B cell (primary cell): Measurements from ENCODE around the gene TRIP4. TPM values are rescaled to one million over a fixed set of nuclear protein-coding genes. Genes with fewer than 3 reads are reported as not detected.
"Not testable (repeated sequence)": the region's sequence is repeated elsewhere in the genome, so short reads cannot be mapped to it uniquely, and the experiment has no call there.

Experiments used
- ATAC-seq: fragments of 200-7000 bp; cut with Tn5 transposase; one replicate; pipeline ENCODE4 v1.10.0; 2021; ENCODE audit warnings: low read depth, mild to moderate bottlenecking, moderate number of reproducible peaks, moderate library complexity
- CTCF ChIA-PET: fragments of 350-600 bp; sonication (Branson Sonifier 250); formaldehyde crosslinking; loops from one replicate; lab custom pipeline; 2021; ENCODE audit warnings: antibody characterized with exemption, inconsistent platforms; lab: Charles Lee
- POLR2A ChIA-PET: fragments of 350-600 bp; sonication (Branson Sonifier 250); formaldehyde crosslinking; loops from one replicate; lab custom pipeline; 2021; ENCODE audit warnings: antibody characterized with exemption; lab: Charles Lee
- DNase-seq: peaks from one replicate; pipeline ENCODE4 v3.0.0; 2013
- H2AFZ ChIP-seq: 2 replicates; pipeline ENCODE4 v1.6.1; 2012; ENCODE audit warnings: mild to moderate bottlenecking, low read depth, low read length; ENCODE audit not compliant: insufficient read depth, poor library complexity, severe bottlenecking
- H3K27ac ChIP-seq, 2 donors: 1 replicate in 1 of 2; 2 replicates in 1 of 2; pipeline ENCODE4 v1.5.1; 2012 to 2013; ENCODE audit warnings: low read length in 2 of 2, mild to moderate bottlenecking in 2 of 2, moderate library complexity in 1 of 2
- H3K27me3 ChIP-seq, 4 experiments: fragments of 200-600 bp in 1 of 4; sonication (generic) in 1 of 4; replicated peaks in 1 of 4; 1 replicate in 2 of 4; 2 replicates in 2 of 4; pipeline versions ENCODE4 v1.6.1 to v1.7.0; 2013 to 2016; ENCODE audit warnings: low read length in 3 of 4, mild to moderate bottlenecking in 2 of 4, mixed read lengths in 1 of 4, moderate library complexity in 1 of 4; ENCODE audit not compliant: insufficient read depth in 4 of 4, control insufficient read depth in 3 of 4; ENCODE audit errors: control extremely low read depth in 1 of 4
- H3K36me3 ChIP-seq, 2 experiments: replicated peaks in 1 of 2; 1 replicate in 1 of 2; 2 replicates in 1 of 2; pipeline versions ENCODE4 v1.6.1 to v1.7.1; 2013; ENCODE audit warnings: low read length in 1 of 2; ENCODE audit not compliant: insufficient read depth in 2 of 2, control insufficient read depth in 1 of 2; ENCODE audit errors: control extremely low read depth in 1 of 2, extremely low read depth in 1 of 2
- H3K4me1 ChIP-seq, 2 donors: fragments of 200-600 bp in 1 of 2; sonication (generic) in 1 of 2; 1 replicate in 1 of 2; 2 replicates in 1 of 2; pipeline versions ENCODE4 v1.5.1 to v1.6.1; 2013 to 2017; ENCODE audit warnings: low read length in 2 of 2; ENCODE audit not compliant: control insufficient read depth in 2 of 2, insufficient read depth in 2 of 2
- H3K4me2 ChIP-seq: replicated peaks from 2 replicates; pipeline ENCODE3; 2012; ENCODE audit warnings: mild to moderate bottlenecking, low read depth, low read length; ENCODE audit not compliant: poor library complexity, severe bottlenecking
- H3K4me3 ChIP-seq, 5 experiments: fragments of 200-600 bp in 1 of 5; sonication (generic) in 1 of 5; 1 replicate in 3 of 5; 2 replicates in 2 of 5; pipeline versions ENCODE4 v1.5.1 to v1.7.0; 2011 to 2016; ENCODE audit warnings: low read length in 4 of 5, mild to moderate bottlenecking in 4 of 5, low read depth in 2 of 5, control low read depth in 1 of 5, moderate library complexity in 1 of 5; ENCODE audit not compliant: insufficient read depth in 1 of 5; ENCODE audit errors: control extremely low read depth in 1 of 5, extremely low read depth in 1 of 5
- H3K79me2 ChIP-seq: fragments of 200-600 bp; sonication (generic); one replicate; pipeline ENCODE4 v1.6.0; 2016; ENCODE audit warnings: low read length; ENCODE audit not compliant: control insufficient read depth, insufficient read depth
- H3K9ac ChIP-seq: fragments of 200-600 bp; sonication (generic); 2 replicates; pipeline ENCODE4 v1.6.1; 2017; ENCODE audit warnings: mild to moderate bottlenecking, low read length, moderate library complexity
- H3K9me3 ChIP-seq, 3 donors: one replicate each; pipeline versions ENCODE4 v1.6.1 to v1.7.1; 2013; ENCODE audit warnings: low read length in 2 of 3; ENCODE audit not compliant: control insufficient read depth in 2 of 3, insufficient read depth in 1 of 3; ENCODE audit errors: control extremely low read depth in 1 of 3
- H4K20me1 ChIP-seq: 2 replicates; pipeline ENCODE4 v1.6.0; 2012; ENCODE audit warnings: mild to moderate bottlenecking, low read length; ENCODE audit not compliant: insufficient read depth, control insufficient read depth, poor library complexity, severe bottlenecking
- H3K27ac Mint-ChIP-seq: one replicate; pipeline ENCODE4 v1.8.0; 2021; ENCODE audit warnings: mixed read lengths
- H3K27me3 Mint-ChIP-seq: one replicate; pipeline ENCODE4 v1.8.0; 2021; ENCODE audit warnings: mixed read lengths
- H3K4me1 Mint-ChIP-seq: one replicate; pipeline ENCODE4 v1.8.0; 2021; ENCODE audit warnings: mixed read lengths
- H3K4me3 Mint-ChIP-seq: one replicate; pipeline ENCODE4 v1.8.0; 2021; ENCODE audit warnings: mixed read lengths
- H3K9me3 Mint-ChIP-seq: one replicate; pipeline ENCODE4 v1.8.0; 2022; ENCODE audit warnings: mixed read lengths; ENCODE audit not compliant: insufficient read depth
- EZH2 ChIP-seq: IDR thresholded peaks from 2 replicates; pipeline ENCODE4 v1.6.1; 2012; ENCODE audit warnings: borderline replicate concordance, low read depth, mild to moderate bottlenecking, moderate library complexity, low read length; ENCODE audit not compliant: insufficient read depth, poor library complexity, severe bottlenecking
- WGBS: methylation state at CpG from one replicate; pipeline ENCODE4 v1.1.5; 2013; ENCODE audit warnings: missing lambda C conversion rate; ENCODE audit not compliant: insufficient coverage; 5-methylcytosine and 5-hydroxymethylcytosine counted together
- intact Hi-C: fragments of 100-400 bp; cut with micrococcal nuclease; formaldehyde crosslinking; loops from one replicate; pipeline ENCODE4 v1.10.0; 2022
- polyA plus RNA-seq: library from polyadenylated mRNA; depleted of rRNA; stranded (reverse); fragments of >200 nt; gene quantifications from 2 replicates; pipeline ENCODE4 v1.2.3, GENCODE V29; 2012
- total RNA-seq, 2 donors: library from RNA; stranded (reverse); fragments of 120-200 nt in 1 of 2; gene quantifications; 1 replicate in 1 of 2; 2 replicates in 1 of 2; pipeline versions ENCODE4 v1.2.3 to v1.2.4, GENCODE V29; 2013 to 2022
- TF ChIP-seq, protein P1 (sequence below): fragments of 200-600 bp; IDR thresholded peaks from one replicate; pipeline ENCODE4 v1.8.0; 2022; ENCODE audit warnings: antibody characterized with exemption, mild to moderate bottlenecking

The TRIP4 gene
- total and polyA plus RNA-seq, 2 donors (not counting 1 experiment from before 2014, with no cell fraction given) = 13.7 to 38.2 TPM

DNA sequence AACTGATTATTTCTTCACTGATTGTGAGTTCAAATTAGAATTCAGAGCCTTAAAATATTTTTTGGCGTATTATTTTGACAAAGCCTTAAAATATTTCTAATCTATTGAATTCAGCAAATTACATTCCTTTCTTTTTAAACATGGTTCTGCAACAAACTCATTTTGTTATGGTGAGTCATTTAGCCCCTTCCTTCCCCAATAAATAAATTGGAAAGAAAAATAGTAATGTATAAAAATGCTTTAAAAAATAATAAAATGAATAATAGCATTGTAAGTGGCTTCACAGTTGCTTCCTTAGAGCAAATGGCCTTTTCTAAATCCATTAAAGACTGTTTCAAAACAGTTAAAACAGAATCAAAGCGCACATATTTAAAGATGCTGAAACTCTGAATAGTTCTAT, 43.8 kb upstream of the TRIP4 start:
- no CpG with 5 or more reads among the region's 2 CpGs for WGBS
- no peaks in the 10 kb centered on the region for H3K9me3 ChIP-seq
- ATAC-seq = no peak
- TF ChIP-seq, protein P1, sequence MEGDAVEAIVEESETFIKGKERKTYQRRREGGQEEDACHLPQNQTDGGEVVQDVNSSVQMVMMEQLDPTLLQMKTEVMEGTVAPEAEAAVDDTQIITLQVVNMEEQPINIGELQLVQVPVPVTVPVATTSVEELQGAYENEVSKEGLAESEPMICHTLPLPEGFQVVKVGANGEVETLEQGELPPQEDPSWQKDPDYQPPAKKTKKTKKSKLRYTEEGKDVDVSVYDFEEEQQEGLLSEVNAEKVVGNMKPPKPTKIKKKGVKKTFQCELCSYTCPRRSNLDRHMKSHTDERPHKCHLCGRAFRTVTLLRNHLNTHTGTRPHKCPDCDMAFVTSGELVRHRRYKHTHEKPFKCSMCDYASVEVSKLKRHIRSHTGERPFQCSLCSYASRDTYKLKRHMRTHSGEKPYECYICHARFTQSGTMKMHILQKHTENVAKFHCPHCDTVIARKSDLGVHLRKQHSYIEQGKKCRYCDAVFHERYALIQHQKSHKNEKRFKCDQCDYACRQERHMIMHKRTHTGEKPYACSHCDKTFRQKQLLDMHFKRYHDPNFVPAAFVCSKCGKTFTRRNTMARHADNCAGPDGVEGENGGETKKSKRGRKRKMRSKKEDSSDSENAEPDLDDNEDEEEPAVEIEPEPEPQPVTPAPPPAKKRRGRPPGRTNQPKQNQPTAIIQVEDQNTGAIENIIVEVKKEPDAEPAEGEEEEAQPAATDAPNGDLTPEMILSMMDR = no peak
- TF ChIP-seq EZH2 = no peak
- no peak overlapping the region for H2AFZ ChIP-seq
- no peaks in the 10 kb centered on the region for H3K27me3 Mint-ChIP-seq
- no peak overlapping the region for H3K27ac ChIP-seq
- no peaks in the 10 kb centered on the region for H3K4me1 ChIP-seq
- H3K27me3 ChIP-seq = no peaks in the 10 kb centered on the region
- H3K4me1 Mint-ChIP-seq = peaks cover 10% of the 10 kb centered on the region
- POLR2A ChIA-PET = no interaction called here
- H4K20me1 ChIP-seq = peaks cover 15% of the 10 kb centered on the region
- no peak overlapping the region for H3K4me3 ChIP-seq
- H3K4me3 Mint-ChIP-seq = no peak overlapping the region
- no peak overlapping the region for H3K9ac ChIP-seq
- H3K27ac Mint-ChIP-seq = no peak overlapping the region
- no peak overlapping the region for H3K4me2 ChIP-seq
- intact Hi-C loops = no loop called here
- H3K79me2 ChIP-seq = peaks cover 78% of the 10 kb centered on the region
- CTCF ChIA-PET = no interaction called here
- DNase-seq = no peak
- H3K9me3 Mint-ChIP-seq = no peaks in the 10 kb centered on the region
- H3K36me3 ChIP-seq = peaks cover 6 to 15% of the 10 kb centered on the region in 2 experiments

DNA sequence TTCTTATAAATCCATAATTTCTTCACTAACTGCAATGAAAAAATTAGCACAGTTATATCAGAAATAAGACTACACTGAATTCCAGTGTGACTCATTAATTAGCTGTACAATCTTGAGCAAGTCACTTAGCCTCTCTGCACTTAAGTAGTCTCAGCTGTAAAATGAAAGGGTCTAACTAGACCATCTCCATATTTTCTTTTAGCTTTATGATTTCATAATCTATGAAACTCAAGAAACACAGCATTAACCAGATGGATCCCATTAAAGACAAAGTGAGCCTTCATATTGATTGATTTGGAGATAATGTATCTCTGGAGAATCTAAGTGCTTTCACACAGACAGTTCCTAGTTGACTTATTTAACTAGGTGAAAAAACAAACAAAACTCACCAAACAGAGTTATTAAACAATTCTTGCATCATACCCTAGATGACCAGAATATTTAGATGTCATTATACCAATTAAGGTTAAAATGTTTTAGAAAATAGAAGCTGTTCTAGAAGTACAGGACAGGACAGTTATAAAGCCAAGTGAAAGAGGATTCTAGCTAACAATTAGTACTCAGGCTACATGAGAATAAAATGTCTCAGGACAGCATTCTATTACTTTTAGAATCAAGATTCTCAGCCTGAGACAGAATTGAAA, 42.9 kb upstream of the TRIP4 start:
- TF ChIP-seq, protein P1 = no peak
- no peak for TF ChIP-seq EZH2
- no peaks in the 10 kb centered on the region for H3K27me3 Mint-ChIP-seq
- H3K9me3 Mint-ChIP-seq = no peaks in the 10 kb centered on the region
- H3K9ac ChIP-seq = no peak overlapping the region
- intact Hi-C loops = no loop called here
- H3K4me3 ChIP-seq = no peak overlapping the region
- peaks cover 10% of the 10 kb centered on the region for H3K4me1 Mint-ChIP-seq
- H3K4me3 Mint-ChIP-seq = no peak overlapping the region
- DNase-seq (no peak), ATAC-seq (no peak)
- POLR2A ChIA-PET = no interaction called here
- CTCF ChIA-PET = interaction anchor here (1.0 kb wide), 1 partner anchor 22 kb away, joined by 3 read pairs; no protein-coding TSS in a partner anchor
- H3K79me2 ChIP-seq = peaks cover 84% of the 10 kb centered on the region
- no peak overlapping the region for H3K27ac ChIP-seq
- no peaks in the 10 kb centered on the region for H3K4me1 ChIP-seq
- H3K27me3 ChIP-seq = no peaks in the 10 kb centered on the region
- H3K27ac Mint-ChIP-seq = no peak overlapping the region
- H3K9me3 ChIP-seq = no peaks in the 10 kb centered on the region
- H2AFZ ChIP-seq = no peak overlapping the region
- peaks cover 15% of the 10 kb centered on the region for H4K20me1 ChIP-seq
- no peak overlapping the region for H3K4me2 ChIP-seq
- peaks cover 6 to 15% of the 10 kb centered on the region in 2 experiments for H3K36me3 ChIP-seq

DNA sequence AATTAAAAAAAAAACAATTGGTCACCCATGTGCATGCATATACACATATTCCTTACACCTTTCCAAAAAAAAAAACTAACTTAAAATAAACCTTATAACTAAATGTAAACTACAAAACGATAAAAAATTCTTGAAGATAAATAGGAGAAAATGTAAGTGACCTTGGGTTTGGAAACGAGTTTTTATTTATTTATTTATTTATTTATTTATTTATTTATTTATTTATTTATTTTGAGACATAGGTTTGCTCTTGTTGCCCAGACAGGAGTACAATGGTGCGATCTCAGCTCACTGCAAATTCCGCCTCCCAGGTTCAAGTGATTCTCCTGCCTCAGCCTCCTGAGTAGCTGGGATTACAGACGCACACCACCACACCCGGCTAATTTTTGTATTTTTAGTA, 41.4 kb upstream of the TRIP4 start:
- H3K4me3 Mint-ChIP-seq, H2AFZ ChIP-seq, POLR2A ChIA-PET, H3K27me3 Mint-ChIP-seq, H3K9me3 ChIP-seq, H3K27ac Mint-ChIP-seq, DNase-seq, intact Hi-C loops, H3K4me3 ChIP-seq, H4K20me1 ChIP-seq, H3K4me2 ChIP-seq, H3K9me3 Mint-ChIP-seq, H3K27ac ChIP-seq, H3K9ac ChIP-seq, H3K27me3 ChIP-seq, H3K4me1 ChIP-seq, ATAC-seq: not testable (repeated sequence)
- CTCF ChIA-PET = interaction anchor here (0.7 kb wide), 1 partner anchor 508 kb away, joined by 3 read pairs; no protein-coding TSS in a partner anchor
- peaks cover 10% of the 10 kb centered on the region for H3K4me1 Mint-ChIP-seq
- Histone ChIP-seq H3K36me3 (peaks cover 6 to 11% of the 10 kb centered on the region in 2 experiments), H3K79me2 (peaks cover 93% of the 10 kb centered on the region)
- 95% methylated on average over 2 of the region's 6 CpGs for WGBS
